ENCODE results near the gene CACNA2D3.

The CACNA2D3 gene

DNA sequence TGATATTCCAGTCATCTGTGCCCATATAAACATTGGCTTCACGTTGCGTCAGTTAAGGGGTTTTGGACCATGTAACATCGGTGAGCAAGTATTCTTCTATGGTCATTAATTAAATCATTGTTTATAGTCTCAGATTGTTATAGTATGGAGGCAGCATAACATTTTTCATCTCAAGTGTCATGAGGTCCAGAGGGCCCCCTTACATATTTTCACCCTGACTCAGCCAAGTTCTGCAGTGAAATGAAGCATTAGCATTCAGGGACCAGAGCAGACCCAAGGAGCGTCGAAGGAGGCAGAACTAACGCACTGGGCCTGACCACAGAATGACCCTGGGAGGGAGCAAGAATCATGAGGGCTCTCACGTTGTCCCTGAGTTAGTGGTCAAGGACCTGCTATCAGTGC lies 634.0 kb downstream of the CACNA2D3 start:
- TF ChIP-seq NFRKB (IDR thresholded peaks at IDR 0.05) (no peak), LEF1 (IDR thresholded peaks at IDR 0.05; ENCODE audit: borderline replicate concordance) (no peak), ARNT (IDR thresholded peaks at IDR 0.05) (no peak), ZNF384 (IDR thresholded peaks at IDR 0.05) (no peak), FOXA1 (IDR thresholded peaks at IDR 0.05) (no peak), FOXM1 (IDR thresholded peaks at IDR 0.05; ENCODE audit: borderline replicate concordance) (no peak), BHLHE40 (IDR thresholded peaks at IDR 0.05; ENCODE audit: borderline replicate concordance) (no peak), SP1 (IDR thresholded peaks at IDR 0.05) (no peak), ELF4 (IDR thresholded peaks at IDR 0.05) (no peak)
- CTCF ChIA-PET, result no interaction called here
- POLR2A ChIA-PET, result no interaction called here
- no peak for DNase-seq (ENCODE audit: extremely low spot score)

DNA sequence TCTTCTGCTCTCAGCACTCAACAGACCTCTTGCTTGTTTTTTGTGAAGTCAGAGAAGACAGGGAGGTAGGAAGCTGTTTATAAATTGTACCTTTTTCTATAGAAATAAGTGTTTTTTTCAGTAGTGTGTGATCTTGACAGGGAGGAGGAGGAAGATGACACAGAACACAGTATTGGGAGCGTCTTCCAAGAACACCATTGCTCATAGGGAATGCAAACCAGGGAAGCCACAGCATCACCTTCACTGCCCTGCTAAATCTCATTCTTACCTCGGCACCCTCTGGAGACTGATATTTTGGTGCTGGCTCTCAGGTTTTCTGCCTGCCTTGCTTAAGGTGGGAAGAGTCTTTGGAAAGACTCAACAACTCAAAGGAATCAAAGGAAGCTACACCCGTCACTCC lies 636.1 kb downstream of the CACNA2D3 start:
- CTCF ChIA-PET, result no interaction called here
- no peak for DNase-seq (ENCODE audit: extremely low spot score)
- TF ChIP-seq HDGF (IDR thresholded peaks at IDR 0.05; ENCODE audit: borderline replicate concordance), result no peak
- no peak for TF ChIP-seq LEF1 (IDR thresholded peaks at IDR 0.05; ENCODE audit: borderline replicate concordance)
- TF ChIP-seq SUZ12 (IDR thresholded peaks at IDR 0.05), result no peak
- POLR2A ChIA-PET, result no interaction called here

DNA sequence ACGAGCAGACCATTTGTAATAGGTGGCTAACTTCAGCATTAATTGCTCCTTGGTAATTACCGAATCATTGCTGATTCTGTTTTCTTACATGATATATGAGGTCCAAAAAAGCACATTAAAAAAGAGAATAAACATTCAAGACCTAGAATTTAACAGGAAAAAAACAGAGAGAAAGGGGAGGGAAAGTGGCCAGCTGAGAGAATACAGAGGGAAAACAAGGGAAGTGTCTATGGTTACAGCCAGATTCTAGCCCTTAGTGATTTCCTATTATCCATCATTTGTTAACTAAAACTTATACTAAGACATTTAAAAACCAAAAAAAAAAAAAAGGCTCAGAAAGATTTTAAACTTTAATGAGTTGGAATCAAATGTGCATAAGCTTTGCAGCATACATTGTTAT lies 636.8 kb downstream of the CACNA2D3 start:
- CTCF ChIA-PET, result no interaction called here
- no peak for DNase-seq (ENCODE audit: extremely low spot score)
- POLR2A ChIA-PET, result no interaction called here
- TF ChIP-seq, protein P1, sequence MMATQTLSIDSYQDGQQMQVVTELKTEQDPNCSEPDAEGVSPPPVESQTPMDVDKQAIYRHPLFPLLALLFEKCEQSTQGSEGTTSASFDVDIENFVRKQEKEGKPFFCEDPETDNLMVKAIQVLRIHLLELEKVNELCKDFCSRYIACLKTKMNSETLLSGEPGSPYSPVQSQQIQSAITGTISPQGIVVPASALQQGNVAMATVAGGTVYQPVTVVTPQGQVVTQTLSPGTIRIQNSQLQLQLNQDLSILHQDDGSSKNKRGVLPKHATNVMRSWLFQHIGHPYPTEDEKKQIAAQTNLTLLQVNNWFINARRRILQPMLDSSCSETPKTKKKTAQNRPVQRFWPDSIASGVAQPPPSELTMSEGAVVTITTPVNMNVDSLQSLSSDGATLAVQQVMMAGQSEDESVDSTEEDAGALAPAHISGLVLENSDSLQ (IDR thresholded peaks at IDR 0.05), result no peak
- TF ChIP-seq CTBP1 (IDR thresholded peaks at IDR 0.05; ENCODE audit: borderline replicate concordance) (no peak), NFRKB (IDR thresholded peaks at IDR 0.05) (no peak), BHLHE40 (IDR thresholded peaks at IDR 0.05; ENCODE audit: borderline replicate concordance) (no peak), LEF1 (IDR thresholded peaks at IDR 0.05; ENCODE audit: borderline replicate concordance) (no peak), FOXA1 (IDR thresholded peaks at IDR 0.05) (no peak), ZNF384 (IDR thresholded peaks at IDR 0.05) (no peak)

DNA sequence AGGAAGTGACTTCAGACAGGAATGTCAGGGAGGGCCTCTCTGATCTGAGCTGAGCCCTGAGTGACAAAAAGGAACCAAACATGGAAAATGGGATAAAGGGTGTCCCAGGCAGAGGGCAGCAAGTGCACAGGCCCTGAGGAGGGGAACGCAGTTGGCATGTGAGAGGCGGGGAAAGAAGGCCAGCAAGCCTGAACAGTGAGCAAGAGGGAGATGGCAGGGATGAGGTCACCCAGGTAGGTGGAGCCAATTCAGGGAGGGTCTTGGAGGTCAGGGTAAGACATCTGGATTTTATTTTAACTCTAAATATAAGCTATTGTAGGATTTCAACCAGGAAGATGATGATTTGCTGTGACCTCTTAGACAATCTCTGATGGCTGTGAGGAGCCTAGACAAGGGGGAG lies 637.8 kb downstream of the CACNA2D3 start:
- CTCF ChIA-PET, result no interaction called here
- POLR2A ChIA-PET, result no interaction called here
- no peak for TF ChIP-seq BHLHE40 (IDR thresholded peaks at IDR 0.05; ENCODE audit: borderline replicate concordance)
- TF ChIP-seq, protein P1 (IDR thresholded peaks at IDR 0.05), result no peak
- no peak for TF ChIP-seq LEF1 (IDR thresholded peaks at IDR 0.05; ENCODE audit: borderline replicate concordance)
- no peak for TF ChIP-seq ARNT (IDR thresholded peaks at IDR 0.05)
- no peak for TF ChIP-seq CTBP1 (IDR thresholded peaks at IDR 0.05; ENCODE audit: borderline replicate concordance)
- TF ChIP-seq NFRKB (IDR thresholded peaks at IDR 0.05), result no peak
- no peak for TF ChIP-seq SP1 (IDR thresholded peaks at IDR 0.05)
- TF ChIP-seq TARDBP (IDR thresholded peaks at IDR 0.05), result no peak
- TF ChIP-seq SUZ12 (IDR thresholded peaks at IDR 0.05), result no peak
- no peak for TF ChIP-seq ELF4 (IDR thresholded peaks at IDR 0.05)
- TF ChIP-seq L3MBTL2 (conservative IDR thresholded peaks at IDR 0.05), result no peak
- TF ChIP-seq FOXK2 (IDR thresholded peaks at IDR 0.05), result no peak
- no peak for TF ChIP-seq ZNF384 (IDR thresholded peaks at IDR 0.05)
- no peak for TF ChIP-seq FOXA1 (IDR thresholded peaks at IDR 0.05)
- TF ChIP-seq FOXM1 (IDR thresholded peaks at IDR 0.05; ENCODE audit: borderline replicate concordance), result no peak
- TF ChIP-seq HDGF (IDR thresholded peaks at IDR 0.05; ENCODE audit: borderline replicate concordance), result no peak
- no peak for DNase-seq (ENCODE audit: extremely low spot score)

DNA sequence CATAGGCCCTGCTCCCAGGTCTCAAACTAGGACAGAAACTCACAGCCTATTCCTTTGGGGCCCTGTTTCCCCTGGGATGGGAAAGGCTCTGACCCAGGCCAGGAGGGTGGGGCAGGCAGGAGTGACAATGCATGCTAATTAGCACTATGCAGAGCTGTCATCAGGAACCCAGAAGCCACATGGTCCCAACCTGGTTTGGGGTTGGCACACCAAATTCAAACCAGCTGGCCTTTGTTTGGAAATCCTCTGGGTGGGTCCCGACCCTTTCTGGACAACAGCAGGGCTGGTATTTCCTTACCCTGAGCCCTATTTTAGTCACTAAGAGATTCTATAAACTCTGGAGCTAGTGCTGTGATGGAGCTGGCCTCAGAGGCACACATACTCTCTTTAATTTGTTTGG lies 639.3 kb downstream of the CACNA2D3 start:
- no peak for DNase-seq (ENCODE audit: extremely low spot score)
- ChIA-PET POLR2A (no interaction called here), CTCF (no interaction called here)
- TF ChIP-seq BHLHE40 (IDR thresholded peaks at IDR 0.05; ENCODE audit: borderline replicate concordance) (no peak), L3MBTL2 (conservative IDR thresholded peaks at IDR 0.05) (no peak), FOXA1 (IDR thresholded peaks at IDR 0.05) (no peak), TARDBP (IDR thresholded peaks at IDR 0.05) (no peak), FOXK2 (IDR thresholded peaks at IDR 0.05) (no peak), HDGF (IDR thresholded peaks at IDR 0.05; ENCODE audit: borderline replicate concordance) (no peak), CTBP1 (IDR thresholded peaks at IDR 0.05; ENCODE audit: borderline replicate concordance) (no peak), SP1 (IDR thresholded peaks at IDR 0.05) (no peak), ARNT (IDR thresholded peaks at IDR 0.05) (no peak)
- TF ChIP-seq, protein P1 (IDR thresholded peaks at IDR 0.05), result no peak

DNA sequence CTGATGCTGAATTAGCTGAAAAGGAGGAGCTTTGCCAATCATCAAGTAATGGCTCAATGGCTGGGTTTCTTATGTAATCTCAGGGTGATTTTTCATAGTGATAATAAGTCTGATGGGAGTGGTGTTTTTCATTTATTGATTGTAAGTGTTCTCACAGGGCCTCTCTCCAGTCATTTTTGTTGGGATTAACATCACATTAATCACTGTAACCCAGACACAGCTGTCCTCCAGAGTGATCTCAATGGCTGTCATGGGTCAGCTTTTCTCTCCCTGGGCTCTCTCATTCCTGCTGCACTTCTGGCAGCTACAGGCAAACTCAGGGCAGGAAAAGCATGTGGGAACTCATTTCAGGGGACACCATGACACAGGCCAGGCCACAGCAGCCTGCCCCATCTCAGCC lies 642.6 kb downstream of the CACNA2D3 start:
- TF ChIP-seq CTBP1 (IDR thresholded peaks at IDR 0.05; ENCODE audit: borderline replicate concordance), result no peak
- TF ChIP-seq NFRKB (IDR thresholded peaks at IDR 0.05), result no peak
- ChIA-PET CTCF (no interaction called here), POLR2A (no interaction called here)

DNA sequence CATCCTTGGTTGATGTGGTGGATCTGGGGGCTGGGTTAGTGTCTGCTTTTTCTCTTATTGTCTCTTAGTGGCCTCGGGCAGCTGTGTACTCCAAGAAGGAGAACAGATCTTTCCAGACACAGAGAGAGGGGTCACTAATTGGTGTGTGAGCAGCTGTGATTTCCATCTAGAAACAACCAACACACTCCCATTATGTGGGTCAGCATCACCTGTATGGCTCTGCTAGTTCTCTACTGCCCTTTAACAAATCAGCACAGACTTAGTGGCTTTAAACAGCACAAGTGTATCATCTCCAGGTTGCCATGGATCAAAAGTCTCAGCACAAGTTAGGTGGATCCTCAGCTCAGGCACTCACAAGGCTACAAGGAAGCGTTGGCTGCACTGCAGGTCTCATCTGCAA lies 648.7 kb downstream of the CACNA2D3 start:
- POLR2A ChIA-PET, result no interaction called here
- CTCF ChIA-PET, result no interaction called here
- no peak for TF ChIP-seq SUZ12 (IDR thresholded peaks at IDR 0.05)
- no peak for TF ChIP-seq HDGF (IDR thresholded peaks at IDR 0.05; ENCODE audit: borderline replicate concordance)
- TF ChIP-seq LEF1 (IDR thresholded peaks at IDR 0.05; ENCODE audit: borderline replicate concordance), result no peak
- TF ChIP-seq, protein P1 (IDR thresholded peaks at IDR 0.05), result no peak
- no peak for TF ChIP-seq CTBP1 (IDR thresholded peaks at IDR 0.05; ENCODE audit: borderline replicate concordance)
- no peak for DNase-seq (ENCODE audit: extremely low spot score)

More for the DNA sequence above, 642.6 kb downstream of the CACNA2D3 start:
- DNase-seq (ENCODE audit: extremely low spot score), result no peak

Data from HEK293T (cell line).